Adipose tissue (tissue), 3 donors: Measurements from ENCODE around the gene TMEM255B. TPM values are rescaled to one million over a fixed set of nuclear protein-coding genes. Genes with fewer than 3 reads are reported as not detected.

Experiments
- H3K27ac ChIP-seq: one replicate; pipeline ENCODE4 v1.5.1; 2013; ENCODE audit warnings: low read depth, low read length
- WGBS, 3 donors: extraction: QIAGEN DNeasy Blood & Tissue Kit; methylation state at CpG; one replicate each; pipeline ENCODE4 v1.1.7; 2013; 5-methylcytosine and 5-hydroxymethylcytosine counted together
- polyA plus RNA-seq, 3 donors: library from polyadenylated mRNA; stranded (reverse); fragments of 200-250 nt; gene quantifications; one replicate each; pipeline ENCODE4 v1.2.3, GENCODE V29; 2013
- donor health status: healthy with polysubstance abuse.
- donor health status: Bipolar disorder and iron deficiency.
- donor health status: healthy.

TMEM255B gene
- polyA plus RNA-seq, 3 donors, result 3.9 to 24.7 (median 14.2) TPM

DNA sequence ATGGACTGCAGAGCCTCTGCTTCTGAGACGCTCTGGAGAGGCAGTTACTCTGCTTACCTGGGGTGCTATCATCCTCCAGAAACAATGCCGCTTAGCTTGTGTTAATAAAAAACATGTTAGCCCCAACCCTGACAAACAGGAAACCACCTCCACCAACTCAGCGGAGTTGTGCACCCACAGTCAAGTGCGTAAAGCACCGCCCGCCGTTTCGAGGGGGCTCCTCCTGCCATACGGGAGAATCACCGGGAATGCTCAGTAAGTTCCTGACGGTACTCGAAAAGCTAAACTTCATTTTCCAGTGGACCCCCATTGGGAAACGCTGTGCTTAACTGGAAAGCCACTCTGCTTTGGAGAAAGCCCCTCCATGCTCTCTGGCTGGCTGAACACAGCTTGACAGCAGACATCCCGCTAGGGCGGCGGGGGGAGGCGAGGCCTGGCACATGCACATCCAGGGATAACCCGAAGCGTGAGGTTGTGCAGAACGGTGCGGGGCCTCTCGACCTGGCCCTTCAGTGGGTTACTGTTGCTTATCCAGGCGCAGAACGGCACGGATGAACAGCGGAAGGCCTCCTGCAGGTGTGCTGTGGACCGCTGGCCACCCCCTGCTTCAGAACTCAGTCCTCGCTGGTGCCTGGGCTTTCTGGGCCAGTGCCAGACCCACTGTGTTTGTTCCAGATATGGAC is 87.8 kb downstream of the TMEM255B start:
- WGBS, 3 donors, result 89 to 93% (median 90%) methylated on average over 28 of the region's 28 CpGs
- no peak overlapping the region for H3K27ac ChIP-seq

DNA sequence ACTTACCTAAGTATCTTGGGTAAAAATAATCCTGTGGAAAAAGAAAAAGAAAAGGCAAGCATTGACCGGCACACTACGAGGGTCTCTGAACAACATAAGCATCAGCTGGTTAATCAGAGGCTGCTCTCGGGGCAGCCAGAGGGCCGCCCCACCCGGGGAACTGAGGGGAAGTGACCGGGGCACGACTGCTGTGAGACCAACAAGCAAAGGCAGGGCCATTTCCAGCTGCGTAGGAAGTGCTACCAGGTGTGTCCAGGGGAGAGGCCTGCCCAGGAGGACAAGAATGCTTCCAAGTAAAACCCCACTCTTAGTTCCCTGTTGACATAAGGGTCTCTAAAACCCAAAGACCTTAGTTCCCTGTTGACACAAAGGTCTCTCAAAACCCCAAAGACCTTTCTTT is 89.0 kb downstream of the TMEM255B start:
- H3K27ac ChIP-seq, result no peak overlapping the region
- WGBS, 3 donors, result 73 to 77% (median 77%) methylated on average over 8 of the region's 8 CpGs

DNA sequence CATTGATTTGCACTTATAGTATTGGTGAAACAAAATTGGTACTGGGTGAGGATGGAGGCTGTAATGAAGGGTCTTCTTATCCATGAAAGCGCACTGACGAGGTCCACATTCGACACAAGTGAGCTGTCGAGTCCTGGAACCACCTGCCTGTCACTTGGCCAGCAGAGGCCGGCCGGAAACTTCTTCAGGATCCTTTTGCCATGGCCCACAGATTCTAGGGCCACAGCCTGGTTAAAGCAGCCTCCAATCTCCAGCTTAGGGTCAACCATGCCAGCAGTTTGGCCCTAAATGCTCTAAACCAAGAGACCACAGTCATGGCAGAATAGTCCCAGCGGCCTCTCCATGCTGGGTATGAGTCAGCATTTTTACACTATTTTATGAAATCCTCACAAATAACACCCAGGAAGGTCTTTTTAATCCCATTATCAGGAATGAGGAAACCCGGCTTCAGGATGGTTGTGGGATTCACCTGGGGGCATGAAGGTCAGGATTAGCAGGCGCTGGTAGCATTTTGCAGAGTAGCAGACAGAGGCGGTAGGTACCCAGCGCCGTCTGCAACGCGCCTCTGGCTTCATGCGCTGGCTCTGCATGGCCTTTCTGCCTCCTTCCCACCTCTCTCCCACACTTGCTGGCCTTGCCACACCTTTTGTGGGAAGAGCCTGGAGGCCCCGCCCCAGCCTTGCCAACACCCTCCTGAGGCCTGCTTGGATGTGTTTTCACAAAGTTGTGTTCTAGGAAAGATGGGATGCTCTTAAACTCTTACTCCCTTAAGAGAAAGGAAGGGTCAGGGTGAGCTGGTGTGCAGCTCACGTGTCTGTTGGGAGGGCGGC is 89.6 kb downstream of the TMEM255B start:
- WGBS, 3 donors, result 89 to 92% (median 91%) methylated on average over 18 of the region's 18 CpGs

DNA sequence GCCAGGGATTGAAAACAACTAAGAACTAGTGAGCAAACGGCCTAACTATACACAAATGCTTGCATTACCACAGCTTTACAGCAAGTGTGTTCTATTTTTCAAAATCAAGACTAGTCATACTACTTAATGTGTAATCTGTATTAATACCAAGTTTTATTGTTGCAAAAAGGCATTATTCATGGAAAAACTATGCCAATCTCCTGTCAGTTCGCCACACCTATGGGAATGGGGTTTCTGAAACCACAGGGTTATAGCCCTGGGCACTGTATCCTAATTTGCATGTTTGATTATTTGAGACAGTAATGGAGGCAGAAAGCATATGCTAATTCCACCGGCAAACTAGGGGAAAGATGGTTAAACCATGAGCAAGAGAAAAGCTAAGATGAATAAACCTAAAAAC is 90.5 kb downstream of the TMEM255B start:
- H3K27ac ChIP-seq, result no peak overlapping the region
- 82 to 94% (median 93%) methylated on average over 3 of the region's 3 CpGs for WGBS, 3 donors

More for the DNA sequence above, 89.6 kb downstream of the TMEM255B start:
- no peak overlapping the region for H3K27ac ChIP-seq

DNA sequence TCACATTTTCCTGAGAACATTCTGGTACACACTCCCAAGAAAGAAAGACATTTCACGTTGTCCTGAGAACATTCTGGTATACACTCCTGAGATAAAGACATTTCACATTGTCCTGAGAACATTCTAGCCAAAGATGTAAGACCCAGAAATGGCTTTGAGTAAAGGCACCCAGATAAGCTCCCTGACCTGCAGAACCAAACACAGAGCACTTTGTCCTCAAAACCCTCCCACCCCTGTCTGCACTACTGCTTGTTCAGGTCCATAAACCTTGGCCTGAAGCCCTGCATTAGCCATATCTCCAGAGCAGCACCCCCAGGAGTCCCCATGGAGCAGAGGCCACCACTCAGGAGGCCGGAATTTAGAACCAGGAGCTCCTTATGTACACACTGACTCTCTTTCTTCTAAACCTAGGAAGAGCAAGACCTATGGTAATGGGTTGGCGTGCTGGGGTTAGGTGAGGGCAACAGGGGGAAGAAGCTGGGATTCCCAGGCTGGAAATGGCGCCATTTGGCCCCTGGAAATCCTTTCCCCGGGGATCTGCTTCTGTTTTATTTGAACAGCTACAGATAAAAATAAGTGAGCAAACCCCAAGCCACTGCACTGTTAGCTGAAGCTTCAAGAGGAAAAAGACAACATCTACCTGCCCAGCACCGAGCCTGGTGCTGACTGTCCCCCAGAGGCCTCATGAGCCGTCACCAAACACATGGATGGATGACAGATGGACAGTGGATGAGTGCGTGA is 91.1 kb downstream of the TMEM255B start:
- no peak overlapping the region for H3K27ac ChIP-seq
- WGBS, 3 donors, result 85 to 90% (median 87%) methylated on average over 8 of the region's 8 CpGs

DNA sequence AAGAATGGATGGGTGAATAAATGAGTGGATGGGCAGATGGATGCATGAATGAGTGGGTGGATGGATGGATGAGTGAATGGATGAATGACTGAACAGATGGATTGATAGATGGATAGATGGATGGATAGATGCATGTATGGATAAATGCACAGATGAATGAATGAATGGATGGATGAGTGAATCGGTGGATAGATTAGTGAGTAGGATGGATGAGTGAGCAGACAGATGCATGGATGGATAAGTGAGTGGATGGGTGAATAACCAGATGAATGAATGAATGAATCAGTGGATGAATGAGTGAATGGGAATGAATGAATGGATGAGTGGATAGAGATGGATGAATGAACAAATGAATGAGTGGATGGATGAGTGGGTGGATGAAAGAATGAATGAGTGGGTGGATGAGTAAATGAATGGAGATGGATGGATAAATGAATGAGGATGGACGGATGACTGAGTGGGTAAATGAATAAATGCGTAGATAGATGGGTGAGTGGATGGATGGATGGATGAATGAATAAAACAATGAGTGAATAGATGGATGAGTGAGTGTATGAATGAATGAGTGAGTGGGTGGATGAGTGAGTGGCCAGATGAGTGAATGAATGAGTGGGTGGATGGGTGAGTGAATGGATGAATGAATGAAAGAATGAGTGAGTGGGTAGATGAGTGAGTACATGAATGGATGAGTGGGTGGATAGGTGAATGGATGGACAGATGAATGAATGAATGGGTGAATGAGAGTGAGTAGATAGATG is 91.9 kb downstream of the TMEM255B start:
- H3K27ac ChIP-seq, result no peak overlapping the region

DNA sequence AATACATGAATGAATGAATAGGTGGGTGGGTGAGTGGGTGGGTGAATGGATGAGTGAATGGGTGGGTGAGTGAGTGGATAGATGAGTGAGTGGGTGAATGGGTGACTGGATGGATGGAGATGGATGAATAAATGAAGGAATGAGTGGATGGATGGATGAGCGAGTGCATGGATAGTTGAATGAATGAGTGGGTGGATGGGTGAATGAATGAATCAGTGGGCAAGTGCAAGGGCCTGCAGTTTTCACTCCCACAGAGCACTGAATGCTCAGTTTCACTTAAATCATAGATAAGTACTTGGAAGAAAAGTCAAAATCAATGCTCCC is 92.4 kb downstream of the TMEM255B start:
- no peak overlapping the region for H3K27ac ChIP-seq
- 87 to 100% (median 93%) methylated on average over 1 of the region's 1 CpG for WGBS, 3 donors

More for the DNA sequence above, 91.9 kb downstream of the TMEM255B start:
- WGBS, 3 donors, result 94 to 98% (median 95%) methylated on average over 3 of the region's 3 CpGs

DNA sequence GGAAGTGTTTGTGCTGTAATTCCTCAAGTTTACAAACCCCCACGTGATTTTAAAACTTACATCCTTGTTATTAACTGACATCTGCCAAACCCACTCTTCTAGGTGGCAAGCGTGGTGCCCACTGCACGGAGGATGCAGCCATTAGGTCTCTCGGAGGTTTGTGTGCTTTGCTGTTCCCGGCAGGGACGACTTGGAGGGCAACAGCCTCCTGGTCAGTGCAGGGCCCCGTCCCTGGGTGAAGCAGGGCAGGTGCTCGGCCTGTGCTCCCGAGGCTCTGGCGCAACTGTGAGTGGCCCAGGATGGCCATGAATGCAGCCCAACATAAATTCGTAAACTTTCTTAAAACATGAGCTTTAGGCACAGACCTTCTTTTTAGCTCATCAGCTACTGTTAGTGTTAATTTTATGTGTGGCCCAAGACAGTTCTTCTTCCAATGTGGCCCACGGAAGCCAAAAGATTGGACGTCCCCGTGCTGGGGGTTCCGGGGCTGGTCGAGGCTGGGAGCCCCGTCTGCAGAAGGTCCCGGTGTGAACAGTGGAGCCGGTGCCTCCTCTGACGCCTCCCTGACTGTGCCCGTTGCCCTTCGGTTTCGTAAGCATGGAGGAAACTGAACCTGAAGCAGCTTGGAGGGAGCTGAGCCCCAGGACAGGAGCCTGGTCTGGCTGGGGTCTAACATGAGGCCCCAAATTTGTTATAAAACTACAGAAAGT is 93.0 kb downstream of the TMEM255B start:
- 83 to 90% (median 86%) methylated on average over 23 of the region's 23 CpGs for WGBS, 3 donors

DNA sequence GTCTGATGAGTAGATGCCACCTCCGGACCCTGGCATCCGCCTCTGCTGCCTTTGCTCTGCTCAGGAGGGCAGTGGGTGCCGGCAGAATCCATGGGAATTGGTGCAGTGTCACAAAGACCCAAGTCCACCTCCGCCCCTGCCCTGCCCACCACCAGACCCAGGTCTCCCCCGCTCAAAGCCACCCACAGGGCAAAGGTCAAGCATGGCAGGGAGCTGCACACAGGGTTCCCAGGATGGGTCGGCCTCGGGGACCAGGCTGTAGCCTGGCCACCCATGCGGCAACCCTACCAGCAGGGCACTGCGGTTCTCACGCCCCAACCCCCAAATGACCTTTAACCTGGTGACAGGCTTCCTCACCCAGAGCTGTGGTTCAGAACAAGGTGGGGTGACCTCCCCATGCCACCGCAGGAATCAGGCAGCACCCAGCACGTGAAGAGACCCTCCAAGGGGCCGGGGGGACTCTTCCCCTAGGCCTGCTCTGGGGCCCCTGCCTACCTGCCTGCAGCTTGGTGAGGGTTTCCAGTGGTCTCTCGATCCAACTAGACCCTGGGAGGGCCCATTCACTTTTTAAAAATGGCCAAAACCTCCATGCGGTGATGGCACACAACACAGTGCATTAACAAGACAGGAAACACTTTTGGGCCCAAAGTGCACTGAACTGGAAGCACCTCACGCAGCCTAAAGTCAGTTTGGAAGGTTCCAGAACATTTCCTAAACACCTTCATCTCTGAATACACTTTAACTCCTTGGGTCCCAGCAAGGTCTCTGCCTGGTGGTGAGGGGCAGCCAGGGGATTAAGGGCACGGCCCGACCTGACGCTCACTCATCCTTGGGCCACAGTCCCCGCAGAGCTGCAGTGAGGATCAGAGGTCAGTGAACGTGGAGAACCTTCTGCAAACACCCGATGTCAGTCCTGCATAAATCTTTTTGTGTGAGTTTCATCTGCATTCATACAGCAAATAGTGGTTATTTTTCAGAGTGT is 93.8 kb downstream of the TMEM255B start:
- WGBS, 3 donors, result 81 to 86% (median 83%) methylated on average over 22 of the region's 22 CpGs

More for the DNA sequence above, 93.0 kb downstream of the TMEM255B start:
- no peak overlapping the region for H3K27ac ChIP-seq

DNA sequence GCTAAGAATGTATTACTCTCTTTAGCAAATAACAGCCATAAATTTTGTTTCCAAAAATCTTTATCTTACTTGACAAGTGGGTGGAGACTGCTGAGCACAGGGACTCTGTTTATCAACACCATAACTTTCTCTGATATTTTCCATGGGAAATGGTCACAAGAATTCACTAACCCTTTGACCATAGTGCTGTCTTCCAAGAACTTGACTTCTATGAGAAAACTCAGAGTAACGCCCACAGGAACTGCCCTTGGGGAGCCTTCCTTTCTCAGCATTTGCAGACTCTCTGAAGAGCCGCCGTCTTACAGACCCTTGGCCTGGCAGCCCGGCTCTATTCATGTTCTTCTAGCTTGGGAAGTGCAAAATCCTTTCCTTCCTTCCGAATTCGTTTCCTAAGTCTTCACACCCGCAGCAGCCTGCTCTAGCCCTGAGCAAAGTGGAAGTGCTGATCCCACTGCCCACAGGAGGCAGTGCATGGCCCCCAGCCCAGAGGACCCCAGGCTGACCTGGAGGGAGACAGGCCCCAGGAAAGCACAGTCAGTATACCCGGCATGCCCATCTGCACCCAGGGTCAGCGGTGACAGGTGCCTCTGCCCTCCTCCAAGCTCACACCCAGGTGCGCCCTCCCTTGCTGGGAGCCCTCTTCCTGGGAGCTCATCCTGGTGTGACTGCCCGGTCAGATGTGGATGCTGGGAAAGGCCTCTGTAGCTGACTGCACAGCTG is 94.7 kb downstream of the TMEM255B start:
- 33 to 52% (median 36%) methylated on average over 11 of the region's 11 CpGs for WGBS, 3 donors
- no peak overlapping the region for H3K27ac ChIP-seq

More for the DNA sequence above, 93.8 kb downstream of the TMEM255B start:
- no peak overlapping the region for H3K27ac ChIP-seq

DNA sequence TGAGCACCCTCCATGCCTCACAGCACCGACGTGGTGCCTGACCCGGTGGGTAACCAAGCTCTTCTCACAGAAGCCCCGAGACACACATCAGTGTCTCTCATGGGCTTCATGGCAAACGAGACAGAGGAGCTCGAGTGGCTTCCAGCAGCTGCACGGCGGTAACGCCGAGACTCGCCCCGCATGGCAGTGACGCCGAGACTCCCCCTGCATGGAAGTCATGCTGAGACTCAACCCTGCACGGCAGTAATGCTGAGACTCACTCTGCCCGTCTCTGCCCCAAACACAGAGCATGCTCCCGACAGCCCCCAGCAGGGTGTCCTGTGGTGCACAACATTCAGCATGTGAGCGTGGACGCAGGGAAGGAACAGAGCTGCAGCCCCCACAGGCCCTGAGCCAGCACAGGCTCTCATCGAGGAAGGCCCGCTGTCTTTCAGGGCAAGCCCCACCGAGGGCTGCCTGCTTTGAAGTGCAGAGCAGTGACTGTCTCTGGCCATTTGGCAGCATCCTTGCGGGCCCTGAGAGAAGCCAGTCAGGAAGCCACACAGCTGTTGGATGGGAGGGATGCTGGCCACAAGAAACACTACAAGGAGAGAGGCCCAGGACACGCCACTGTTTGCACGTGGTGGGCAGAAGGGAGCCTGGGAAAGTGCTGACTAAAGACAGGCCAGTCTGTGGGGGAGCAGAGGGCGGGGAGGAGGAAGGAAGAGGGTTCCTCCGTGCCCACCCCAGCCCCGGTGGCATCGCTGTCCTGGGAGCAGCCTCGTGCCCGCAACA is 95.4 kb downstream of the TMEM255B start:
- 36 to 76% (median 49%) methylated on average over 31 of the region's 31 CpGs for WGBS, 3 donors
- no peak overlapping the region for H3K27ac ChIP-seq

DNA sequence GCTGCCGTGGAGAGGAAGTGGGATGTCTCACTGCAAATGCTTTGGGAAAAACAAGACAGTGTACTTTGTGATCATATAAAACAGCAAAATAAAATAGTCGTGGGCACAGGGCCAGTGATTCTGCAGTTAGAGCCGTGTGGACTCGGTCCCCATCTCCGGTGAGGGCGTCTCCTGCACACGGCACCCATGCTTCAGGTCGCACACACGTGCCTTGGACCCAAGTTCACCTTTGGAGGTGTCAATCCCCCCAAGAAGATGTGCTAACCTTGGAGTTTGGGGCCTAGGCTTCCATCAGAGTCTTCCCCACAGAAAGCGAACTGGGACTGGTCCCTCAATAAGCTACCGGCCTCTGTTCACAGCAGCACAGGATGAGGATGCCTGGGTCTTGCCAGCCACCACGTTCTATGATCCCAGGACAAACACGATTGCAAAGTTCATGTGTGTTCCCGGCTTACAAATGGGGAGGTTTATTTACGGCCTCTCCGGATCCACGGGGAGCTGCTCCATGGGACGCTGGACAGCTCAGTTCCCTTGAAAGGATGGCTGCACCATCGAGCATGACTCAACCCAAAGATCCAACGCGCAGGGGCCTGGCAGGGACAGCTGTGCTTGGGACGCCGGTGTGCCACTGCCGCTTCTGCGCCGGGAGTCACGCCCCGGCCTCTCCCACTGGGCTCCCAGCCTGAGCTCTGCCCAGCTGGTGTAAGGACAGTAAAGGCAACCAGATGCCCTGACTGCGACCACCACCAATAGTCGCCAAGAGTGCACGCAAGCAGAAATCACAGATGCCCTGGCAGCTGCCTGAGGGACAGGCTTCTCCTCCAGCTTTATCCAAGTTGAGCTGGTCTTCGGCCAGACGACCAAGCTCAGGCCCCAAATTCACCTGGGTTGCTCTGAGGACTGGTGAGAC is 96.2 kb downstream of the TMEM255B start:
- no peak overlapping the region for H3K27ac ChIP-seq
- WGBS, 3 donors, result 62 to 89% (median 72%) methylated on average over 33 of the region's 33 CpGs

DNA sequence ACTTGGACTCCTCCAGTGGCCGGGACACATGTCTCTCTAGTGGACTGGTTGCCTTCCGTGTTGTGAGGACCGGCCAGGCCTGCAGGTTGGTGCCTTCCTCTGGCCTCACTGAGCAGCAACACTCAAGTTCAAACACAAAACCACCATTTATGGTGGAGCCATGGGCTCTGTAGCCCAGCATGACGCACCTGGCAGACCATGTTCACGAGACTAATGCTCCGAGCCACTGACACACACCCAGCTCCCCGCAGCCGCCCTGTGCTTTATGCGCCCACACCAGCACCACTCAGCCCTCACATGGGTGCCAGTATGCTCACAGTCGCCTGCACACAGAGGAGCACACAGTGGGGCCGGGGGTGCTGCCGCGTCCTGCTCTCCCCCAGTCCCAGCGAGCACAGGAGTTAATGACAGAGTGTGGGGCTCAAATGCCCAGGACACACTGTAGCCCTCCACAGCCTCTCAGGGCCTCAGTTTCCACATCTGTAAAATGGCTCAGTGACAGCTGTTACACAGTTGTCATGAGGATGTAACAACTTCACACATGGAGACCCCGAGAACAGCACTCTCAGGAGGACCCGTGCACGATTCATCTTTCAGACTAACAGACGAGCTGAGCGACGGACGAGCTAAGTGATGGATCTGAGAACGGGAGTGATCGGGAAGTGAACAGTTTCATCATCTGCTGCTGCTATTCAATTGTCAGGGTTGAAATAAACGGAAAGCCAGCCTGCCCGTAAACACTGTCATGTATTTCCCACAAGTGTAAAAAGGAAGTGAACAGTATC is 97.1 kb downstream of the TMEM255B start:
- H3K27ac ChIP-seq, result no peak overlapping the region
- 86 to 92% (median 91%) methylated on average over 25 of the region's 25 CpGs for WGBS, 3 donors

DNA sequence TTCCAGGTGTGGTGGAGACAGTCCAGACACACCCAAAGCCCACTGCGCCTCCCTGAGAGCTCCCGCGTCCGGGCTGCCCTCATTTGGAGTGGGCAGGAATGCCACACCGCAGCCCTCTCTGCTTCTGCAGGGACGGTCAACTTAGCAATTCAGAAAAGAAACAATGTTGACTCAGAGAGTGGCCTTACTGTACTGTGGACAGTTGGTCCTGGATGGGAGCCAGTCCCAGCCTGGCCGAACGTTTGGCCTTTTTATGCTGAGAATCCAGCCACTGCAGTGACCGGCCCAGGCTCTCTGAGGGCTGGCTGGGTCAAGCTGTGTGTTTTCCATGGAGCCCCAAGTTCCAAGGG is 97.7 kb downstream of the TMEM255B start:
- WGBS, 3 donors, result 57 to 63% (median 61%) methylated on average over 9 of the region's 9 CpGs
- no peak overlapping the region for H3K27ac ChIP-seq
